ENCODE data around the gene SLC9A8.

DNA sequence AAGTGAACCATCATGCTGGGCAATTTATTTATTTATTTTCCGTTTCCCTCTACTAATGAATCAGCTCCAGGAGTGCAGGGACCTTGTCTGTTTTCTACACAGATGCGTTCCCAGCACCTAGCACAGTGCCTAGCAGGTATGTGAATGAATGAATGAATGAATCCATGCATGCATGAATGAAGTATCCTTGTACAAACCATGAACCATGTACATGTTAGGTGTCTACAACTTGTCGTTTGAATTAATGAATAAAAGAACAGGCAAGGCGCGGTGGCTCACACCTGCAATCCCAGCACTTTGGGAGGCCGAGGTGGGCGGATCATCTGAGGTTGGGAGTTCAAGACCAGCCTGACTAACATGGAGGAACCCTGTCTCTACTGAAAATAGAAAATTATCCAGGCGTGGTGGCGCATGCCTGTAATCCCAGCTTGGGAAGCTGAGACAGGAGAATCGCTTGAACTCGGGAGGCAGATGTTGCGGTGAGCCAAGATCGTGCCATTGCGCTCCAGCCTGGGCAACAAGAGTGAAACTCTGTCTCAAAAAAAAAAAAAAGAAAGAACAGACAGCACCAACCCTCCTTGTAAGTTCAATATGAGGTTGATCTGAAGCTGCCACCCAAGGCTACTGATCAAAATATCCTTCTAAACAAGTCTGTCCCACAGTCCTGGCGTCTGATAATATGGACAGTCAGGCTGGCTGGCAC lies 27.3 kb upstream of the SLC9A8 start:
- TF ChIP-seq MAFF (IDR thresholded peaks at IDR 0.05; ENCODE audit: low read length) (no peak), CTCF (IDR thresholded peaks at IDR 0.05 in 2 of 3, conservative IDR thresholded peaks at IDR 0.05 in 1 of 3; ENCODE audit: insufficient read depth in 2 of 3, low read depth in 1 of 3, low read length in 3 of 3) (no peak), SRF (CRISPR knock-in tag; IDR thresholded peaks at IDR 0.05) (no peak), HDAC8 (tag; IDR thresholded peaks at IDR 0.05) (no peak), ZNF57 (CRISPR knock-in tag; IDR thresholded peaks at IDR 0.05) (no peak), POLR2A (conservative IDR thresholded peaks at IDR 0.05) (no peak), BACH1 (tag; IDR thresholded peaks at IDR 0.05) (0 out of 2 replicates have a peak, but pooled peaks have one; percentile 33), POLR2G (IDR thresholded peaks at IDR 0.05; ENCODE audit: low read depth, low read length) (no peak), NFATC3 (IDR thresholded peaks at IDR 0.05) (no peak), ZNF431 (CRISPR knock-in tag; IDR thresholded peaks at IDR 0.05) (0 out of 2 replicates have a peak, but pooled peaks have one; percentile 25)
- TF ChIP-seq, protein P1, sequence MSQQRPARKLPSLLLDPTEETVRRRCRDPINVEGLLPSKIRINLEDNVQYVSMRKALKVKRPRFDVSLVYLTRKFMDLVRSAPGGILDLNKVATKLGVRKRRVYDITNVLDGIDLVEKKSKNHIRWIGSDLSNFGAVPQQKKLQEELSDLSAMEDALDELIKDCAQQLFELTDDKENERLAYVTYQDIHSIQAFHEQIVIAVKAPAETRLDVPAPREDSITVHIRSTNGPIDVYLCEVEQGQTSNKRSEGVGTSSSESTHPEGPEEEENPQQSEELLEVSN (IDR thresholded peaks at IDR 0.05; ENCODE audit: borderline replicate concordance in 1 of 2, extremely low read depth in 1 of 2, insufficient read depth in 1 of 2, insufficient read length in 1 of 2, low read depth in 1 of 2, low read length in 1 of 2, poor library complexity in 1 of 2, severe bottlenecking in 1 of 2) = no peak
- TF ChIP-seq, protein P2, sequence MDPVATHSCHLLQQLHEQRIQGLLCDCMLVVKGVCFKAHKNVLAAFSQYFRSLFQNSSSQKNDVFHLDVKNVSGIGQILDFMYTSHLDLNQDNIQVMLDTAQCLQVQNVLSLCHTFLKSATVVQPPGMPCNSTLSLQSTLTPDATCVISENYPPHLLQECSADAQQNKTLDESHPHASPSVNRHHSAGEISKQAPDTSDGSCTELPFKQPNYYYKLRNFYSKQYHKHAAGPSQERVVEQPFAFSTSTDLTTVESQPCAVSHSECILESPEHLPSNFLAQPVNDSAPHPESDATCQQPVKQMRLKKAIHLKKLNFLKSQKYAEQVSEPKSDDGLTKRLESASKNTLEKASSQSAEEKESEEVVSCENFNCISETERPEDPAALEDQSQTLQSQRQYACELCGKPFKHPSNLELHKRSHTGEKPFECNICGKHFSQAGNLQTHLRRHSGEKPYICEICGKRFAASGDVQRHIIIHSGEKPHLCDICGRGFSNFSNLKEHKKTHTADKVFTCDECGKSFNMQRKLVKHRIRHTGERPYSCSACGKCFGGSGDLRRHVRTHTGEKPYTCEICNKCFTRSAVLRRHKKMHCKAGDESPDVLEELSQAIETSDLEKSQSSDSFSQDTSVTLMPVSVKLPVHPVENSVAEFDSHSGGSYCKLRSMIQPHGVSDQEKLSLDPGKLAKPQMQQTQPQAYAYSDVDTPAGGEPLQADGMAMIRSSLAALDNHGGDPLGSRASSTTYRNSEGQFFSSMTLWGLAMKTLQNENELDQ (CRISPR knock-in tag; IDR thresholded peaks at IDR 0.05; ENCODE audit: borderline replicate concordance) = no peak
- TF ChIP-seq, protein P3, sequence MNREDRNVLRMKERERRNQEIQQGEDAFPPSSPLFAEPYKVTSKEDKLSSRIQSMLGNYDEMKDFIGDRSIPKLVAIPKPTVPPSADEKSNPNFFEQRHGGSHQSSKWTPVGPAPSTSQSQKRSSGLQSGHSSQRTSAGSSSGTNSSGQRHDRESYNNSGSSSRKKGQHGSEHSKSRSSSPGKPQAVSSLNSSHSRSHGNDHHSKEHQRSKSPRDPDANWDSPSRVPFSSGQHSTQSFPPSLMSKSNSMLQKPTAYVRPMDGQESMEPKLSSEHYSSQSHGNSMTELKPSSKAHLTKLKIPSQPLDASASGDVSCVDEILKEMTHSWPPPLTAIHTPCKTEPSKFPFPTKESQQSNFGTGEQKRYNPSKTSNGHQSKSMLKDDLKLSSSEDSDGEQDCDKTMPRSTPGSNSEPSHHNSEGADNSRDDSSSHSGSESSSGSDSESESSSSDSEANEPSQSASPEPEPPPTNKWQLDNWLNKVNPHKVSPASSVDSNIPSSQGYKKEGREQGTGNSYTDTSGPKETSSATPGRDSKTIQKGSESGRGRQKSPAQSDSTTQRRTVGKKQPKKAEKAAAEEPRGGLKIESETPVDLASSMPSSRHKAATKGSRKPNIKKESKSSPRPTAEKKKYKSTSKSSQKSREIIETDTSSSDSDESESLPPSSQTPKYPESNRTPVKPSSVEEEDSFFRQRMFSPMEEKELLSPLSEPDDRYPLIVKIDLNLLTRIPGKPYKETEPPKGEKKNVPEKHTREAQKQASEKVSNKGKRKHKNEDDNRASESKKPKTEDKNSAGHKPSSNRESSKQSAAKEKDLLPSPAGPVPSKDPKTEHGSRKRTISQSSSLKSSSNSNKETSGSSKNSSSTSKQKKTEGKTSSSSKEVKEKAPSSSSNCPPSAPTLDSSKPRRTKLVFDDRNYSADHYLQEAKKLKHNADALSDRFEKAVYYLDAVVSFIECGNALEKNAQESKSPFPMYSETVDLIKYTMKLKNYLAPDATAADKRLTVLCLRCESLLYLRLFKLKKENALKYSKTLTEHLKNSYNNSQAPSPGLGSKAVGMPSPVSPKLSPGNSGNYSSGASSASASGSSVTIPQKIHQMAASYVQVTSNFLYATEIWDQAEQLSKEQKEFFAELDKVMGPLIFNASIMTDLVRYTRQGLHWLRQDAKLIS (CRISPR knock-in tag; IDR thresholded peaks at IDR 0.05) = no peak
- TF ChIP-seq, protein P4, sequence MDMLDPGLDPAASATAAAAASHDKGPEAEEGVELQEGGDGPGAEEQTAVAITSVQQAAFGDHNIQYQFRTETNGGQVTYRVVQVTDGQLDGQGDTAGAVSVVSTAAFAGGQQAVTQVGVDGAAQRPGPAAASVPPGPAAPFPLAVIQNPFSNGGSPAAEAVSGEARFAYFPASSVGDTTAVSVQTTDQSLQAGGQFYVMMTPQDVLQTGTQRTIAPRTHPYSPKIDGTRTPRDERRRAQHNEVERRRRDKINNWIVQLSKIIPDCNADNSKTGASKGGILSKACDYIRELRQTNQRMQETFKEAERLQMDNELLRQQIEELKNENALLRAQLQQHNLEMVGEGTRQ (CRISPR knock-in tag; IDR thresholded peaks at IDR 0.05) = no peak

All from K562 (cell line).